OCI-M2 (cell line): ENCODE results near the gene GAS2.

Source experiments
- DNase-seq: peaks from one replicate; lab custom pipeline; 2025; ENCODE audit not compliant: unreplicated experiment; lab: John Stamatoyannopoulos, UW

GAS2 gene

DNA sequence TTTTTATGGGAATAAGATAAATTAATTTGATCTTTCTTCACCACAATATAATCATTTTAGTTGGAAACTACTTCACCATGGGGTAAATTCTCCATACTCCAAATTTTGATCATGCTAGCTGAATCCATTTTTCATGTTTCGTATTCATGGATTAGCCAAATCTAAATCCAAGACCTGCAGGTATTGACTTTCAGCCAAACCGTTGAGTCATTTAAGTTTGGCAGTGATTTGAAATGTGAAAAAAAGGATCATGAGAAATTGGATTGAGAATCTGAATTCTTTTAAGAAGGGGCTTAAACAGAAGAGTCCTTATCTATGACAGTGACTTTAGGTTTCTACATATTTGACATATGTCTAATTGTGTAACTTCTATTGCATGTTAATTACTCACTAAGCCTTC lies 5.3 kb downstream of the GAS2 start:
- no peak for DNase-seq

DNA sequence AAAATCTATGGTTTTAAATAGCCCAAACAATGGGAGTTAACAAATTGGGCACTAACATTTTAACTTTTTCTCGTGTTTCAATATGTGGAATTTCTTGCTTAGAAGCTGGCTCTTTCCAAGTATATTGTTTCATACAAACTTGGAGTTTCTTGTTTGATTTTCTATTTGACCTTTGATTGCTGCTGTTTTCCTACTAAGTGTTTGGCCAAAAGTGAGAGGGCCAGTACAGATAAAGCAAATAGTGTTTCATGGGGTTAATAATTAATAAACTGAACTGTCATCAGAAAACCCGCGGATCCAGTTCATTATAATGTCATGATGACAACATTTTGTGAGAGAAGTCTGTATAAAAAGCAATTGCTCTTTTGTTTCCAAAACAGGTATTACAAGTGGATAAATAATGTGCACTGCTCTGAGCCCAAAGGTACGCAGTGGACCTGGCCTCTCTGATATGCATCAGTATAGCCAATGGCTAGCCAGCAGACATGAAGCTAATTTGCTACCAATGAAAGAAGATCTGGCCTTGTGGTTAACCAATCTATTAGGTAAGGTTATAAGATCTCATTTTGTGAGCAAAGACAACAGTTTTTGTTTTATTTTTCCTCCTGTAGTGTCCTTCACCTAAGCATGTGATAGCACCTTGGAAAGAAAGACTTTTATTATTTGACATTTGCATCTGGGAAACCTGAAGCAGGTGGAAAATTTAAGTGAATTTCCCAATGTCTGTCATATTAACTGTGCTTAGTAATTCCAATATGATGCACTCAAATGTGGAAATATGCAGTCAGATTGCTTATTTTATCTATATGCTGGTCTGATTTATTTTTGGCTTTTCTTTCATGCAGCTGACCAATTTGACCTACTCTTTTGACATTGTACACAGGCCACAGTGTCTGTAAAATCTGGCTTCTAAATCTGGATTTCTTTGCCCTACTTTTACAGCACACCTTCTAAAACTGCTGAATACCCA lies 8.3 kb downstream of the GAS2 start:
- DNase-seq: no peak

DNA sequence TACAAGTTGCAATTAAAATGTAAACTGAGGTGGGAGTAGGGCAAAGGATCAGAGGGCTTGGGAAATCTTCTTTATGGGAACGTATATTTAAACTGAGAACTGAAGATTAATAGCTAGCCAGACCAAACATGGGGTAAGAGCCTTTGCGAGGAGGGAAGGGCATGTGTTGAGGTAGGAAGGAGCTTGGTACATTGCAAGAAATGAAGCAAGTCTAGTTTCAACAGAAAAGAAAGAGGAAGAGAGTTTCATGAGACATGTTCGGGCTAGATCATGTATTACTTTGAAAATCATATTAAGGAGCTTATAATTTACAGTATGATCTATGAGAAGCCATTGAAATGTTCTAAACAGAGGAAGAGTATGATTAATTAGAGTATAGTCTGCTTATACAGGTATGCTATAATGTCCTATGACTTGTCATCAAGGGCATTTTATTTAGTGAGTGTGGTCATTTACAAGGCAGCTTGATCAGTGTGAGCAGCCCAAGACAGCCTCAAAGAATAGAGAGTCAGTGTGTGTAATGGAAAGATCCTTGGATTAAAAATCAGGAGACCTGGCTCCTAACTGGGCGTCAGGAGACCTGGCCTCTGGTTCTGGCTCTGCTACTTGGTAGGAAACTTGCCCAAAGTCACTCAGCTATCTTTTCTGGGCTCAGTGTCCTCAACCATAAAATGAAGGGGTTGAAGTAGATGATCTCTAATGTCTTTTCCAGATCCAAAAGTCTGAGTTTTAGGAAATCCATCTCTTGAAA lies 10.9 kb downstream of the GAS2 start:
- no peak for DNase-seq

DNA sequence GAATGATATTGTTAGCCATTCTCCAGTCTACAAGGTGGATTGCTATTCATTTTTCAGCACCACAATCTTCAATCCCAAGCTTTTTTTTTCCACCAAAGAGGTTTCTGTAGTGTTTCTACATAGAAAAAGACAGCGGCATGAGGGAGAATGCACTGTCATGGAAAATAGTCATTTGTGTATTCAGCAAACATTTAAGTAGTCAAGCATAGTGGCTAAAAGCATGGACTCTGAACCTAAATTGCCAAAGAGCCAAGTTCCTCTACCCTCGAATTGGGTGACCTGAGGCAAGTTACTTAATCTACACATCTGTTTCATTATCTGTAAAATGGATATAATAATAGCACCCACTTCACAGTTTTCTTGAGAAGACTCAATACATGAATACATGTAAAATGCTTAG lies 14.2 kb downstream of the GAS2 start:
- DNase-seq: no peak

DNA sequence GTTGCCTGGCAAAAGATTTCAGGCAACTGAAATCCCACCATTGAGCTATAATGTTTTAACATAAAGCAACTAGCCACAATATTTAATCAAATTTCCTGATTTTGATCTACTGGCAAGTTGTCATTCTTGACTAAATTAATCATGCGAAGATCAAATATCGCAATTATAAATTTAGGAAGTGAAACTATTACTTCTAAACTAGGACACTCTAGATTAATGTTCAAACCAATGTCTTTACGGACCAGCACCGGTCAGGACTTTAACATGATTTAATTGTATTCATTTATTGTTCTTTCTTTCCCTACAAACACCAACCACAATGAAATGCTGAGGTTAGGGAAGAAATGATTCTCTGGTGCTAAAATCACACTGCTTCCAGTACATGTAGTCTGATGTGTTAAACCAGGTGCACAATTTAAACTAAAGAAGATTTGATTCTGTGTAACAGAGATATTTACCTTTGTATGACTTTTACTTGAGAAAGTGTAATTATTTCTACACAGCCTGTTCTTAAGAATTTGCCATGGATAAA lies 14.9 kb downstream of the GAS2 start:
- DNase-seq: no peak

DNA sequence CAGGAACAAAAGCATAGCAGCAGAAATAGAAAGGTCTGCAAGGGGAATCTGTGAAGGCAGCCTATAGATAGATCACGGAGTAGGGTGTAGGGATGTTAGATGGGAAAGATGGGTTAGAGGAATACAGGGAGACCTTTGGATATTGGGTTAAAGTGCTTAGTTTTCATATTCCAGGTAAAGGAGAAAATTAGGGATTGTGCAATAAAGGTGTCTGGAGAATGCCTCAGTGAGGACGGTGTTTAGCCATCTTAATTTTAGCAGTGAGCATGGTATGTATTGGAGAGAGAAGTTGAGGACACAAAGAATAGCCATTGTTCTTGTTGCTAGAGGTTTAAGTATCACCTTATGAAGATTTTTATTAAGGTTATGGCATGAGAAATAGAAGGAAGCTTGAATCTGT lies 17.7 kb downstream of the GAS2 start:
- DNase-seq: no peak

DNA sequence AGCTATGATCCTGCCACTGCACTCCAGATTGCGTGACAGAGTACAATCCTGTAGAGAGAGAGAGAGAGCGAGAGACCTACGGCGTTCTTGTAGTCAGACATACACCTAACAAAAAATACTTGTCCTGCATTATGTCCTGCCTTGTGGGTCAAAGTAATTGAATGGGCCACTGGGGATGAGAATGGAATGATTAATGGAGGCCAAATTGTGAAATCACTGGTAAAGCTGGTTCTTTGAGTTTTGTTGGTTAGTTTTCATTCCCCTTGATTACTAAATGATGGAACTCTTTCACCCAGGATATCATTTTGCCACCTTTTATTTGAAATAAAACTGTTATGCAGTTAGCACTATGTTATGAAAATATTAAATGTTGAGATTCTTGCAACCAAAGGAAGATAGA lies 18.7 kb downstream of the GAS2 start:
- no peak for DNase-seq

DNA sequence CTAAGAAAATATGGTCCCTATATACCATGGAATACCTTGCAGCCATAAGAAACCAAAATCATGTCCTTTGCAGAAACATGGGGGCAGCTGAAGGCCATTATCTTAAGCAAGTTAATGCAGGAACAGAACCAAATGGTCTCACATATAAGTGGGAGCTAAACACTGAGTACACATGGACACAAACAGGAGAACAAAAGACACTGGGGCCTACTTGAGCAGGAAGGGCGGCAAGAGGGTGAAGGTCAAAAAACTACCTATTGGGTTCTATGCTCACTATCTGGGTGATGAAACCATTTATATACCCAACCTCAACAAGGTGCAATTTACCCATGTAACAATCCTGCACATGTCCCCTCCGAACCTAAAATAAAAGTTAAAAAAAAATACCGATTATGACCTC lies 22.5 kb downstream of the GAS2 start:
- DNase-seq: no peak

DNA sequence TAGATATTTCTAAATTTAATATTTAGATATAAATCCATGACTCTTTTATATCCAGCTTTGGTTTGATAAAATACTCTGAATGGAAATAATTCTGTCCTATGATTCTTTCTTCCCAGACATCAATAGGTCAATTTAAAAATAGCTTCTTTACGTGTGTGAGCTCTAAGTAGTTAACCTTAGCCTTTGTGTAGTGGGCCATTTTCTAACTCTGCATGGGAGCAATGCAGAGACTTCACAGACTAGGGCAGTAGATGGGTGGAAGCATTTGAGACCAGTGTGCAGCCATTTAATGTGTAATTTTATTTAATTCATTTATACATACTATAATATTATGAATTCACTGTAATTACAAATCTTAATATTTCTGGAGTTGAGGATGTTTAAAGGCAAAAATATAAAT lies 23.8 kb downstream of the GAS2 start:
- no peak for DNase-seq

DNA sequence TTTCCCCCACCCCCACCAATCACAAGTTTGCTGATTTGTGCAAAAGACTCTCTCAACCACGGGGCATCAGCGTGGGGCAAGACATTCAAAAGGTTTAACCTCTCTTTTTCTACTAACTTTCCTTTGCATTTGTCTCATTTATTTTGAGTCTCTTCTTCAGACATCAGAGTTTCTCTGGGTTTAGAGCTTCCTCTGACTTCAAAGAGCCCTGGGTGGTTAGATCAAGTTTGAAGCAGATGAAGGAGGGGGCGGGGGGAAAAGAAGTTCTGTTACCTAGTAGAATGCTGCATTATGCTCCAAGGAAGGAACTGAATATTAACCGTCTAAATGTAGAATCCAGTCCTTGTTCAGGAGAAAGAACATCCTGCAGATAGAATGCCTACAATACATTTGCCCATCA lies 24.5 kb downstream of the GAS2 start:
- DNase-seq: no peak

DNA sequence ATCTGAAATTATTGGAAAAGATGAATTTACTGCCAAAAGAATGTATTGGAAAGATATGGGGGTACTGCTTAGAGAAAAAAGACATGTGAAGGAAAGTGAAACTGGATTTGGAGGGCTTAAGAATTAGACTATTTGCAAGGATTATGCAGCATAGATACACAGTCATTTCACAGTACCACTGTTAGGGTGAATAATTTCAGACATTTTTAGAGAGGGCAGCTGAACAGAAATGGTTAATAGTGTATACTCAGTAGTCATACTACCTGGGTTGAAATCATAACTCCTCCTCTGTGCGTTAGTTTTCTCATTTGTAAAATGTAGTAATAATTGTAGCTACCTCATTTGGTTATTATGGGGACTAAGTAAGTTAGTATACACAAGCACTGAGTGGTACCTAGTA lies 33.0 kb downstream of the GAS2 start:
- no peak for DNase-seq

DNA sequence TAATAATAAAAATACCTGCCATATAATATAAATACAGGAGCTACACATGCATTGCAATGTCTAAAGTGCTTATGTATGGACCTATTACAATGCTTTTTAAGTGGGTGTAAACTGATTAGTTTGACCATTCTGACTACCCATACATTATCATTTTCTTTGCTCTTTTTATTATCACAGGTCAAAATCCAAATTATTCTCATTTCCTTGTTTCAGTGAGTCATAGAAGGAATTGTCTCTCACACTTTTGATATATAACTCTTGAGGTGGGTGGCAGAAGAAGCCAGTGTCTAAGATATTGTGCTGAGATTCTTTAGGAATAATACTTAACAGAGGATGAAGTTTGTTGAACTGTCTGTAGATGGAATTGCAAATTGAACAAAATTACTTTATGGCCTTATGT lies 35.6 kb downstream of the GAS2 start:
- no peak for DNase-seq

DNA sequence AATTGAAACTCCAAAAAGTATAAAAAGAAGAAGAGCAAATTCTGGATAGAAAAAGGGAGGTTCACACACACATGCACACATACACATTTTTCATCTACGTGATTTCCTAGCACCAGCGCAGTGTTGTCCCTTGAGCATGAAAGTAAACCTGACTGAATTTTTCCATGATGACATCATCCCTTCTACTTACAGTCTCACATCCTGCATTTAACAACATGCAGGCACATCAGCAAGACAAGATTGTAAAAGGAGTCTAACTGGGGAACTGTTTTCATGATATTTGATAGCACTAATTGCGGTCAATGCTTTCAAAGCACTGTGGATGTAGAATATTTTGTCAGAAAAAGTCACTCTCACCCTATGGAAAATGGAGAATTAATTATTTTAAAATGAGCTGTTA lies 36.6 kb downstream of the GAS2 start:
- no peak for DNase-seq

DNA sequence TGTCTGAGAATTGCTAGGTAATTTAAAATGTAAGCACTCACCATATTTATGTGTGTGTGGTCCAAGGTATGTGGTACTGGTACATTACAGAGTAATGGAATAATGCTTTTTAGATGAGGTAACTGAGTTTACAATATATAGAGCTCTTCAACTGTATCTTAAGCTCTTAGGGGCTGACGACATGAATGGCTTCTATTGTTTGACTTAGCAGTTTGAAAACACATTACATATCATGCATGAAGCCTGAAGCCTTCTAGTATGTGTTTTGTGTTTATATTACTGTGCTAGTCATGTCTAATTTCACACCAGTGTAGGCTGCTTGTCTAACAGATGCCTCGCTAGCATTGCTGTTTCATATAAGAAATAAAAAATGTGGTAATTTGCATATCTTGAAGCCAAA lies 37.2 kb downstream of the GAS2 start:
- DNase-seq: no peak

DNA sequence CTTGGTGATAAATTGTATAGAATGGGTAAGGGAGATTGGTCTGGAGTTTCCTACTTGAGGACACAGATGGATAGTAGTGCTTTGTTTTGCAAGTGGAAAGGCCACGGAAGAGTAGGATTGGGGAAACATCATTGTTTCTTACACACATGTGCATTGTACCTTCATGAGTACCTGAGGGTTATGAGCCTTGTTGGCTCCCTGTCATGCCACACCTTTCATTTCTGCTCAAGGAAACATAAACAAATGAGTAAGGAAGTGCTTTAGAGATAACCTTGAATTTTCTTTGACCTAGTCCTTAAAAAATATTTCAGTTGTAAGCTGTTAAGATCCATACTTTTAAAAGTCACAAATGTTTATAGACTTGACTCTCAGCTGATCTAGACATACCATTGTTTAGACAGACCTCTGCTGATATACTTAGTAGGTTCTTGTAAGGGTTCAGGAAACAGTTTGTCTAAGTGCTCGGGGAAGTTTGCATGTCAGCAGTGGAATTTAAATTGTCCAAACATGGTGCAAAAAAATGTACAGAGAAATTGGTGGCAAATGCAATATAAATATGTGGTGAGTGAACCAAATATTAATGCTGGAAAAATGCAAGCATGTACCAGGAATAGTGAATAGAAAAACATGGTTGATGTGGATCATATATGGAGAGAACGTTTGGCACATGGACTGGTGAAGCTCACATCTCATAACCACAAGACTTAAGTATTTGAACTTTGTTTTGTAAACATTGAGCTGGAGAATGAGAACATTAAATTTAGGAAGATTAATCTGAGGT lies 40.9 kb downstream of the GAS2 start:
- DNase-seq: no peak

DNA sequence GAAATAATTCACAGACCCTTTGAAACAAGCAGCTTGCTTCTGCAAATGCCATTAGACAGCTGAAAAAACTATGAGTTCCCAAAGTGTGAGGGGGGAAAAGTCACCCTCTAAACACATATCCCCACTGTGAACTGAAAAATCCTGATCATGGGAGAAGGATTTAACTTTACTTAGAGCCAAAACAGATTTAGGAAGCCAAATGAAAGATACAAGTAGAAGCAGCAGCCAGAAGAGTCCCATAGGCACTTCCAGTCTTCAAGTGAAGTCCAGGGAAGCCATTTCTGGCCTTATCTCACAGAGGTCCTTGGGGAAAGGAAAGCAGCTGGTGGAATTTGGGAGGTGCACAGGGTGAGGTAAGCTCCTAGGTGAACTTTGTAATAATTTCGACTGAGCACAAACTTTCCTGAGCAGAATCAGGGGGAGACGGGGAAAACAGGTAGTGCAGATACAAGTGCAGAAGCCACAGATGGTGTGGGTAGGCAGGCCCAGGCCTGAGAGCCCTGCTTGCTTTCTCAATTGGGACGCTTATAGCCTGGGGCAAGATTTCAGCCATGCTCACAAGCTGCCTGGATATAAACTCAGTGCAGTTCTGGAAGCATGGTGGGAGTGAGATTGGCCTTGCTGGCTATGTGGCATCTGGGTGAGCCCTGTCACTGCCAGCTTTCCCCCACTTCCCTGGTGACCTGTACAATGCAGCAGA lies 44.8 kb downstream of the GAS2 start:
- DNase-seq: no peak

DNA sequence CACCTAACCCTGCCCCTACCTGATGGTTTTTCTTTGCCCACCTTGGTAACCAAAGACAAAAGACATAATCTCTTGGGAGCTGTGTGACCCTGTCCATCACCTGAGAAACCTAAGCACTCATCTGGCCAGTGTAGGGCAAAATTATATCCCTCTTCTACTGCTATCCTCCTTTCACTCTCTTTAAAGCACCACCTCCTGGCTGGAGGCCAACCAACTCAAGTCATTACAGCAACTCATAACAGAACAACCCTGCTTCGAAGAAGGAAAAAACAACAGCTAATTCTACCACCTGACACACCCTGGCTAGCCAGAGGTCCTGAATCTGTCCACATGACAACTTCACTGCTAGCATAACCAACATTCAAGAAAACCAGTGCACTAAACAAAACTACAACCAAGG lies 45.5 kb downstream of the GAS2 start:
- DNase-seq: no peak

DNA sequence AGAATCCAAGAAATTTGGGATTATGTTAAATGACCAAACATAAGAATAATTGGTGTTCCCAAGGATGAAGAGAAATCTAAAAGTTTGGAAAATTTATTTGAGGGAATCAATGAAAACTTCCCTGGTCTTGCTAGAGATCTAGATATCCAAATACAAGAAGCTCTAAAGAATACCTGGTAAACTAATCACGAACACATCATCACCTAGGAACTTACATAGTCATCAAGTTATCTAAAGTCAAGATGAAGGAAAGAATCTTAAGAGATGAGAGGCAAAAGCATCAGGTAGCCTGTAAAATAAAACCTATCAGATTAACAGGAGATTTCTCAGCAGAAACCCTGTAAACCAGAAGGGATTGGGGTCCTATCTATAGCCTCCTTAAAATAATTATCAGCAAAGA lies 46.9 kb downstream of the GAS2 start:
- DNase-seq: no peak

DNA sequence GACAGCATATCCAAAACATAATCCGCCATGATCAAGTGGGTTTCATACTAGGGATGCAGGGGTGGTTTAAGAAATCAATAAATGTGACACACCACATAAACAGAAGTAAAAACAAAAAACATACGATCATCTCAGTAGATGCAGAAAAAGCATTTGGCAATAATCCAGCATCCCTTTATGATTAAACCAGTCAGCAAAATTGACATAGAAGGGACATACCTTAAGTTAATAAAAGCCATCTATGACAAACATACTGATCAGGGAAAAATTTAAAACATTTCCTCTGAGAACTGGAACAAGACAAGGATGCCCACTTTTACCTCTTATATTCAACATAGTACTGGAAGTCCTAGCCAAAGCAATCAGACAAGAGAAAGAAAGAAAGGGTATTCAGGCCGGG lies 49.6 kb downstream of the GAS2 start:
- no peak for DNase-seq

DNA sequence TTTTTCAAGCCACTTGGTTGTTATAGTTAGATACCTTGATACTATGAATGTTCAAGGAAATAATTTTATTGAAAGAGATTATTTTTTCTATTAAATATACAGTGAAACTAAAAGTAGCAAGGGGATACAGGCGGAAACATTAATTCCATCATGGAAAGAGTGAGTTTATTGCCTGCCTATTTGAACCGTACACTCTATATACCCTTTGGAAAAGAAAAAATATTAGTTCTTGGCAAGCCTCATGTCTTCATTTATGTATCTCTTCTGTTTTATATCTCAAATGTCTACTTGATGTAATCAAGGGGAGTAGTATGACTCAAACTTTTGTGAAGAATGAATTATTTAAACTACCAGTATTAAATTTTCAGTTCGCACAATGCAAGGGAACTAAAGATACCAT lies 54.0 kb downstream of the GAS2 start:
- DNase-seq: no peak

DNA sequence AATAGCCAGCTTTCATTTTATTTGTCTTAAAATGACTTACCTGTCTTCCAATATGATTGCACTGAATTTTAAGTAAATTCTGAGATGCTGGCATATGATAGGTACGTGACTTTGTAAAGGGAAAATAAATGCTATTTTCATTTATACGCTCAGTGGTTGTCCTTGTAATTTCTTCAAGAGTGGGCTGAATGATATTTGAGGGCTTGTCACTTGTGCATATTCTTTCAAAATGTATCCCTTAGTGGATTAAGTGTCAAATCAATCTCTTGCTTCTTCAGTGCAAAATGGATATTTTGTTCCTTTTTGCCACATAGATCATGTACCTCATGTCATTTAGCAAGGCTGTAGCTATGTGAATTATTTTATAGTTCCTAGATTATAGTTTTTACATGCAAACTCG lies 56.9 kb downstream of the GAS2 start:
- no peak for DNase-seq
